Adipose tissue (tissue), 3 donors: Measurements from ENCODE around the gene PTGES3. TPM values are rescaled to one million over a fixed set of nuclear protein-coding genes. Genes with fewer than 3 reads are reported as not detected.
"Not testable (repeated sequence)": the region's sequence is repeated elsewhere in the genome, so short reads cannot be mapped to it uniquely, and the experiment has no call there.

Source experiments
- H3K27ac ChIP-seq: one replicate; pipeline ENCODE4 v1.5.1; 2013; ENCODE audit warnings: low read depth, low read length
- WGBS, 3 donors: extraction: QIAGEN DNeasy Blood & Tissue Kit; methylation state at CpG; one replicate each; pipeline ENCODE4 v1.1.7; 2013; 5-methylcytosine and 5-hydroxymethylcytosine counted together
- polyA plus RNA-seq, 3 donors: library from polyadenylated mRNA; stranded (reverse); fragments of 200-250 nt; gene quantifications; one replicate each; pipeline ENCODE4 v1.2.3, GENCODE V29; 2013
- donor health status: healthy with polysubstance abuse.
- donor health status: Bipolar disorder and iron deficiency.
- donor health status: healthy.

Gene PTGES3
- polyA plus RNA-seq, 3 donors: 70.2 to 165 (median 99.6) TPM

GRCh38 chr12:56670836-56671235, 17.2 kb downstream of the PTGES3 start:
- 82 to 89% (median 85%) methylated on average over 4 of the region's 4 CpGs for WGBS, 3 donors
- no peak overlapping the region for H3K27ac ChIP-seq

GRCh38 chr12:56668197-56668457, 20.0 kb downstream of the PTGES3 start:
- H3K27ac ChIP-seq: no peak overlapping the region
- WGBS, 3 donors: 64 to 90% (median 88%) methylated on average over 2 of the region's 2 CpGs

- H3K27ac ChIP-seq: no peak overlapping the region
- 92 to 98% (median 94%) methylated on average over 13 of the region's 13 CpGs for WGBS, 3 donors
Measured at GRCh38 chr12:56661979-56662638, 26.0 kb downstream of the PTGES3 start.

GRCh38 chr12:56661560-56661959, 26.5 kb downstream of the PTGES3 start:
- WGBS, 3 donors: 93 to 96% (median 95%) methylated on average over 7 of the region's 7 CpGs

GRCh38 chr12:56658921-56659320, 29.2 kb downstream of the PTGES3 start:
- no peak overlapping the region for H3K27ac ChIP-seq
- WGBS, 3 donors: 83 to 89% (median 84%) methylated on average over 1 of the region's 1 CpG

More at GRCh38 chr12:56661560-56661959, 26.5 kb downstream of the PTGES3 start:
- no peak overlapping the region for H3K27ac ChIP-seq

- no peak overlapping the region for H3K27ac ChIP-seq
- 79 to 91% (median 90%) methylated on average over 7 of the region's 7 CpGs for WGBS, 3 donors
Measured at GRCh38 chr12:56657416-56658379, 30.4 kb downstream of the PTGES3 start.

- WGBS, 3 donors: 84 to 87% (median 86%) methylated on average over 5 of the region's 5 CpGs
- H3K27ac ChIP-seq: not testable (repeated sequence)
Measured at GRCh38 chr12:56653781-56654180, 34.3 kb downstream of the PTGES3 start.

- 93 to 97% (median 96%) methylated on average over 9 of the region's 9 CpGs for WGBS, 3 donors
- not testable (repeated sequence) for H3K27ac ChIP-seq
Measured at GRCh38 chr12:56648023-56648422, 40.1 kb downstream of the PTGES3 start.

- WGBS, 3 donors: 0 to 1% (median 1%) methylated on average over 39 of the region's 39 CpGs
- H3K27ac ChIP-seq: peak within 1 kb of the TSS; percentile 44
Measured at GRCh38 chr12:56645717-56646446, 42.2 kb downstream of the PTGES3 start, which contains the start of gene ATP5F1B. TSS of gene ATP5F1B (minus strand) at chr12:56645984. CDS start at chr12:56645963, 21 bp downstream.

GRCh38 chr12:56645201-56645716, 42.8 kb downstream of the PTGES3 start:
- H3K27ac ChIP-seq: no peak overlapping the region
- WGBS, 3 donors: 0 to 1% (median 0%) methylated on average over 29 of the region's 29 CpGs

GRCh38 chr12:56644654-56645053, 43.4 kb downstream of the PTGES3 start:
- 31 to 47% (median 34%) methylated on average over 4 of the region's 4 CpGs for WGBS, 3 donors
- H3K27ac ChIP-seq: no peak overlapping the region

- 75 to 83% (median 83%) methylated on average over 6 of the region's 6 CpGs for WGBS, 3 donors
- H3K27ac ChIP-seq: no peak overlapping the region
Measured at GRCh38 chr12:56641219-56641618, 46.9 kb downstream of the PTGES3 start.

- H3K27ac ChIP-seq: no peak overlapping the region
- 55 to 63% (median 59%) methylated on average over 2 of the region's 2 CpGs for WGBS, 3 donors
Measured at GRCh38 chr12:56637621-56638020, 50.5 kb downstream of the PTGES3 start.

GRCh38 chr12:56636675-56637540, 51.2 kb downstream of the PTGES3 start:
- peak overlapping the region; percentile 52 for H3K27ac ChIP-seq

GRCh38 chr12:56635806-56636674, 52.0 kb downstream of the PTGES3 start:
- WGBS, 3 donors: 0 to 1% (median 1%) methylated on average over 20 of the region's 20 CpGs
- peak overlapping the region; percentile 52 for H3K27ac ChIP-seq

More at GRCh38 chr12:56636675-56637540, 51.2 kb downstream of the PTGES3 start:
- 3% methylated on average over 12 of the region's 12 CpGs for WGBS, 3 donors

- H3K27ac ChIP-seq: peak overlapping the region; percentile 25
- WGBS, 3 donors: 0 to 1% (median 1%) methylated on average over 29 to 47 of the region's 47 CpGs
Measured at GRCh38 chr12:56634837-56635791, 53.0 kb downstream of the PTGES3 start.
